ENCODE data around the gene TEX19.

The TEX19 gene

GRCh38 chr17:82366749-82367148 is 7.7 kb downstream of the TEX19 start:
- no peak for DNase-seq (ENCODE audit: extremely low spot score)
- ChIA-PET POLR2A (no interaction called here), CTCF (interaction anchor here (1.0 to 2.3 kb wide), 5 partner anchors 10 to 34 kb away, joined by 3 to 9 read pairs (median 4); no protein-coding TSS in a partner anchor)
- TF ChIP-seq, protein P1, sequence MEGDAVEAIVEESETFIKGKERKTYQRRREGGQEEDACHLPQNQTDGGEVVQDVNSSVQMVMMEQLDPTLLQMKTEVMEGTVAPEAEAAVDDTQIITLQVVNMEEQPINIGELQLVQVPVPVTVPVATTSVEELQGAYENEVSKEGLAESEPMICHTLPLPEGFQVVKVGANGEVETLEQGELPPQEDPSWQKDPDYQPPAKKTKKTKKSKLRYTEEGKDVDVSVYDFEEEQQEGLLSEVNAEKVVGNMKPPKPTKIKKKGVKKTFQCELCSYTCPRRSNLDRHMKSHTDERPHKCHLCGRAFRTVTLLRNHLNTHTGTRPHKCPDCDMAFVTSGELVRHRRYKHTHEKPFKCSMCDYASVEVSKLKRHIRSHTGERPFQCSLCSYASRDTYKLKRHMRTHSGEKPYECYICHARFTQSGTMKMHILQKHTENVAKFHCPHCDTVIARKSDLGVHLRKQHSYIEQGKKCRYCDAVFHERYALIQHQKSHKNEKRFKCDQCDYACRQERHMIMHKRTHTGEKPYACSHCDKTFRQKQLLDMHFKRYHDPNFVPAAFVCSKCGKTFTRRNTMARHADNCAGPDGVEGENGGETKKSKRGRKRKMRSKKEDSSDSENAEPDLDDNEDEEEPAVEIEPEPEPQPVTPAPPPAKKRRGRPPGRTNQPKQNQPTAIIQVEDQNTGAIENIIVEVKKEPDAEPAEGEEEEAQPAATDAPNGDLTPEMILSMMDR (IDR thresholded peaks at IDR 0.05; ENCODE audit: control extremely low read depth, extremely low read depth, low read depth, missing control alignments), result no peak

DNA sequence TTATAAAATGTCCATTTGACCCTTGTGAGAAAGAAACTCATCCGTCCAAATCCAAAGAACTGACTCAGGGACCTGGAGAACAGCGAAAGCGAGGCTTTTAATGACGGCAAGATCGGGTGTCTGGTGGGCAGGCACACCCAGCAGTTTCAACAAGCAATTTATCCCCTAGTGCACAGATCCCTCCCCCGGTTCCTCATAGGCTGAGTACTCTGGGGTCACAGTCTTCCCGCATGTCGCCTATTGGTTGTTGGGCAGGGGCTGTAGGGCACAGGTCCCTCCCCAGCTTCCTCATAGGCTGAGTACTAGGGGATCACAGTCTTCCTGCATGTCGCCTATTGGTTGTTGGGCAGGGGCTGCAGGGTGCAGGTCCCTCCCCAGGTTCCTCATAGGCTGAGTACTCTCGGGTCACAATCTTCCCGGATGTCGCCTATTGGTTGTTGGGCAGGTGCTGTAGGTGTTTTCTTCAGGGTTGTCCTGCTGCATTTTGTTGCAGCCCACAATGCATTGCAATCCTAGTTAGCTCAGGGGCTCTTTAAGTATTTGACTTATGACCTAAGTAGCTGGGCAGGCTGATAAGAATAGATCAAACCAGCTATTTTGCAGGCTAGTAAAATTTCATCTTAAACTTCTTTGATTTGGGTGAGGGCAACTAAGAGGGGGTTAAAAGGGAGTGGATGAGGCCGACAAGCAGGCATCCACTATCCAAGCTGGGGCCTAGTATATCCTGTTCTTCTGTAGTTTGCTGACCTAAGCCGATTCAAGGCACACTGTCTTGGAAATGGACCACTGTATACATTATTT is 8.9 kb downstream of the TEX19 start:
- no peak for DNase-seq (ENCODE audit: extremely low spot score)
- ChIA-PET POLR2A (no interaction called here), CTCF (no interaction called here)
- TF ChIP-seq, protein P1 (IDR thresholded peaks at IDR 0.05; ENCODE audit: control extremely low read depth, extremely low read depth, low read depth, missing control alignments), result no peak

DNA sequence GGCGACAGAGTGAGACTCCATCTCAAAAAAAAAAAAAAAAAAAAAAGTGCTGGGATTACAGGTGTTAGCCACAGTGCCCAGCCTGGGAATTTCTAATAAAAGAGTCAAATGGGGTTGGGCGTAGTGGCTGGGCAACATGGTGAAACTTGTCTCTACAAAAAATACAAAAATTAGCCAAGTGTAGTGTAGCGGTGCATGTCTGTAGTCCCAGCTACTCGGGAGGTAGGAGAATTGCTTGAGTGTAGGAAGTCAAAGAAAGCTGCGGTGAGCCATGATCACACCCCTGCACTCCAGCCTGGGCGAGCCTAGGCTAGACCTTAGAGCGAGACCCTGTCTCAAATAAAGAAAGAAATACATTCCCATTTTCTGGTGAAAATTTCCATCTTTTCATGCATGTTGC is 10.2 kb downstream of the TEX19 start:
- DNase-seq (ENCODE audit: extremely low spot score), result no peak
- POLR2A ChIA-PET, result no interaction called here
- TF ChIP-seq, protein P1 (IDR thresholded peaks at IDR 0.05; ENCODE audit: control extremely low read depth, extremely low read depth, low read depth, missing control alignments), result no peak
- CTCF ChIA-PET, result interaction anchor here (1.7 to 5.4 kb wide), 2 partner anchors 18 to 332 kb away, joined by 4 to 35 read pairs; partner anchors contain the start of gene DCXR

GRCh38 chr17:82370471-82371332 is 11.7 kb downstream of the TEX19 start:
- CTCF ChIA-PET, result interaction anchor here (0.8 to 5.4 kb wide), 8 partner anchors 9 to 333 kb away, joined by 3 to 35 read pairs (median 4); partner anchors contain the start of gene DCXR
- peak; percentile 68 for DNase-seq (ENCODE audit: extremely low spot score)
- TF ChIP-seq, protein P1 (IDR thresholded peaks at IDR 0.05; ENCODE audit: control extremely low read depth, extremely low read depth, low read depth, missing control alignments), result peak; percentile 14
- POLR2A ChIA-PET, result interaction anchor here (1.2 kb wide), 1 partner anchor 142 kb away, joined by 4 read pairs; the partner anchor contains the start of gene SLC16A3

DNA sequence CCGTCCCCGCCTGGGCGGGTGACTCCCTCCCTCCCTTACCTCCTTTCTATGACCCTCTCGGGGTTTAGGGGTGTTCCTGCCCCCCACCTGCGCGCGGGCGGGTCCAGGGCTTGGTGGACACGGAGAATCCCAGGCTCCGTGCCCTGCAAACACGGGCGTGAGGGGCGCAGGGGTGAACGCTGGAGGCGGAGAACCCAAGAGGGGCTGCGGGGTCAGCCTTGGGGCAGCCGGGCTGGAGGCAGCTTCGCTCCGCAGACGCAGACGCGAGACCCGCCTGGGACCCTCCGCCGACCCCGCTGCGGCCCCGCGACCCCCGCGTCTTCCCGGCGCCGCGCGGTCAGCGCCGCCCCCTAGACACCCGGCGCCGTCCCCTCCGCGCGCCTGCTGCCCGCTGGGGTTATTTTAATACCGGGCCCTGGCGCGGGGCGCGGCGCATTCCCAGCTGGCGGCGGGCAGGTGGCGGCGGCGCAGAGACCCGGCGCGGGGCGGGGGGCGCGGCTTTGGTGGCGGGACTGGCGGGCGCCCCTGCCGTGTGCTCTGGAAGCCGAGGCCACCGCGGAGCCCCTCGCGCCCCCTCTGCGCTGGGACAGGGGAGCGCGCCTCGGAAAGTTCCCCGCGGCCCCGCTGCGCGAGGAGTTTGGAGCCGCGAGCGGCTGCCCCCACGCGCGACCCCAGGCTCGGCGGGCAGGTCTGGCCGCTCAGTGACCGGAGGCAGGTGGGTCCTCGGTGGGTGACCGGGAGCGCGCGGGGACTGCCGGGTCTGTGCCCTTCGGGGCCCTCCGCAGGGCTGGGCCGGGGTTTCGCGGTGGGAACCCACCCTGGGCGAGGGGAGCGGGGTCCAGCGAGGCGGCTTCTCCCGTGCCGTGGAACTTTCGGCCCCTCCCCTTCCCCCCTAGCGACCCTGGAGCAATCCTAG is 12.5 kb downstream of the TEX19 start, which contains the start of gene UTS2R:
Gene UTS2R (plus strand): TSS at position 433 of the 916 bp plus-strand sequence. CDS start 2,560 bp downstream, outside the sequence.
- POLR2A ChIA-PET, result interaction anchor here (1.2 kb wide), 1 partner anchor 143 kb away, joined by 4 read pairs; the partner anchor contains the start of gene SLC16A3
- no peak for DNase-seq (ENCODE audit: extremely low spot score)
- TF ChIP-seq, protein P1 (IDR thresholded peaks at IDR 0.05; ENCODE audit: control extremely low read depth, extremely low read depth, low read depth, missing control alignments), result no peak
- CTCF ChIA-PET, result interaction anchor here (1.4 to 5.4 kb wide), 4 partner anchors 20 to 172 kb away, joined by 3 to 35 read pairs (median 4); no protein-coding TSS in a partner anchor

Data from GM10248 (cell line).